ENCODE measurements around the gene PTPRO. TPM values are rescaled to one million over a fixed set of nuclear protein-coding genes. Genes with fewer than 3 reads are reported as not detected.

Gene PTPRO
- total RNA-seq, 1 donor from 2014 or later, result 5.8 TPM

- Histone ChIP-seq H3K9me3 (ENCODE audit: low read depth) (no peaks in the 10 kb centered on the region), H2AFZ (replicated peaks) (no peak overlapping the region), H4K20me1 (ENCODE audit: low read depth) (no peaks in the 10 kb centered on the region), H3K9ac (no peak overlapping the region), H3F3A (ENCODE audit: low read depth) (no peaks in the 10 kb centered on the region), H3K27ac (no peak overlapping the region), H3K4me1 (peaks cover 22% of the 10 kb centered on the region), H3K4me2 (no peak overlapping the region), H3K79me2 (ENCODE audit: low read depth) (no peaks in the 10 kb centered on the region), H3K36me3 (no peaks in the 10 kb centered on the region), H3K27me3 (no peaks in the 10 kb centered on the region), H3K4me3 (no peak overlapping the region)
- Mint-ChIP-seq H3K27me3 (ENCODE audit: insufficient read depth, low read depth) (peaks cover 3% of the 10 kb centered on the region), H3K27ac (peak overlapping the region; percentile 93), H3K4me1 (peaks cover 58% of the 10 kb centered on the region), H3K4me3 (no peak overlapping the region), H3K36me3 (peaks cover 17% of the 10 kb centered on the region), H3K9me3 (no peaks in the 10 kb centered on the region)
- TF ChIP-seq EZH2 (IDR thresholded peaks at IDR 0.05), result no peak
- DNase-seq (ENCODE audit: low spot score), result no peak
These were observed 307.5 kb downstream of the PTPRO start for GRCh38 chr12:15629761-15630160.

- Mint-ChIP-seq H3K9me3 (no peaks in the 10 kb centered on the region), H3K27ac (no peak overlapping the region), H3K27me3 (ENCODE audit: insufficient read depth, low read depth) (no peaks in the 10 kb centered on the region), H3K4me1 (peaks cover 58% of the 10 kb centered on the region), H3K36me3 (peaks cover 8% of the 10 kb centered on the region), H3K4me3 (no peak overlapping the region)
- Histone ChIP-seq H3K4me3 (no peak overlapping the region), H3K27me3 (no peaks in the 10 kb centered on the region), H3K36me3 (no peaks in the 10 kb centered on the region), H3K79me2 (ENCODE audit: low read depth) (no peaks in the 10 kb centered on the region), H3F3A (ENCODE audit: low read depth) (no peaks in the 10 kb centered on the region), H3K27ac (no peak overlapping the region), H2AFZ (replicated peaks) (no peak overlapping the region), H3K4me2 (no peak overlapping the region), H3K9me3 (ENCODE audit: low read depth) (no peaks in the 10 kb centered on the region), H4K20me1 (ENCODE audit: low read depth) (no peaks in the 10 kb centered on the region), H3K4me1 (peaks cover 22% of the 10 kb centered on the region), H3K9ac (no peak overlapping the region)
- DNase-seq (ENCODE audit: low spot score), result no peak
- TF ChIP-seq EZH2 (IDR thresholded peaks at IDR 0.05) (no peak), EZH2phosphoT487 (IDR thresholded peaks at IDR 0.05) (no peak), CTCF (IDR thresholded peaks at IDR 0.05) (no peak)
These were observed 308.9 kb downstream of the PTPRO start for GRCh38 chr12:15631007-15631715.

GRCh38 chr12:15632708-15633107 lies 310.4 kb downstream of the PTPRO start:
- Mint-ChIP-seq H3K4me1 (peaks cover 54% of the 10 kb centered on the region), H3K27ac (peak overlapping the region; percentile 18), H3K36me3 (peaks cover 5% of the 10 kb centered on the region), H3K4me3 (no peak overlapping the region), H3K27me3 (ENCODE audit: insufficient read depth, low read depth) (no peaks in the 10 kb centered on the region), H3K9me3 (no peaks in the 10 kb centered on the region)
- no peak overlapping the region for H2AFZ ChIP-seq (replicated peaks)
- no peaks in the 10 kb centered on the region for H3K79me2 ChIP-seq (ENCODE audit: low read depth)
- no peak overlapping the region for H3K4me2 ChIP-seq
- no peaks in the 10 kb centered on the region for H3K36me3 ChIP-seq
- H4K20me1 ChIP-seq (ENCODE audit: low read depth), result no peaks in the 10 kb centered on the region
- H3K4me3 ChIP-seq, result no peak overlapping the region
- TF ChIP-seq EZH2phosphoT487 (IDR thresholded peaks at IDR 0.05), result no peak
- TF ChIP-seq EZH2 (IDR thresholded peaks at IDR 0.05), result no peak
- no peak for TF ChIP-seq CTCF (IDR thresholded peaks at IDR 0.05)
- H3K9me3 ChIP-seq (ENCODE audit: low read depth), result no peaks in the 10 kb centered on the region
- peaks cover 22% of the 10 kb centered on the region for H3K4me1 ChIP-seq
- DNase-seq (ENCODE audit: low spot score), result no peak
- H3K27me3 ChIP-seq, result no peaks in the 10 kb centered on the region
- no peak overlapping the region for H3K9ac ChIP-seq
- H3F3A ChIP-seq (ENCODE audit: low read depth), result no peaks in the 10 kb centered on the region
- no peak overlapping the region for H3K27ac ChIP-seq

- H3K4me1 ChIP-seq, result peaks cover 19% of the 10 kb centered on the region
- H3K4me2 ChIP-seq, result no peak overlapping the region
- no peak overlapping the region for H3K27ac ChIP-seq
- no peaks in the 10 kb centered on the region for H3K9me3 ChIP-seq (ENCODE audit: low read depth)
- no peak overlapping the region for H3K9ac ChIP-seq
- H4K20me1 ChIP-seq (ENCODE audit: low read depth), result no peaks in the 10 kb centered on the region
- H2AFZ ChIP-seq (replicated peaks), result no peak overlapping the region
- Mint-ChIP-seq H3K9me3 (no peaks in the 10 kb centered on the region), H3K27ac (no peak overlapping the region), H3K4me3 (no peak overlapping the region), H3K27me3 (ENCODE audit: insufficient read depth, low read depth) (no peaks in the 10 kb centered on the region), H3K4me1 (peaks cover 50% of the 10 kb centered on the region), H3K36me3 (peaks cover 5% of the 10 kb centered on the region)
- TF ChIP-seq EZH2 (IDR thresholded peaks at IDR 0.05) (no peak), CTCF (IDR thresholded peaks at IDR 0.05) (no peak), EZH2phosphoT487 (IDR thresholded peaks at IDR 0.05) (no peak)
- H3K27me3 ChIP-seq, result no peaks in the 10 kb centered on the region
- no peaks in the 10 kb centered on the region for H3K79me2 ChIP-seq (ENCODE audit: low read depth)
- no peaks in the 10 kb centered on the region for H3F3A ChIP-seq (ENCODE audit: low read depth)
- H3K4me3 ChIP-seq, result no peak overlapping the region
- no peak for DNase-seq (ENCODE audit: low spot score)
- H3K36me3 ChIP-seq, result no peaks in the 10 kb centered on the region
These were observed 310.9 kb downstream of the PTPRO start for GRCh38 chr12:15633201-15633600.
